Vagina (tissue), 2 donors: Measurements from ENCODE around the gene MEF2D.

Experiments
- CTCF ChIP-seq, 3 experiments: fragments of 450-650 bp in 2 of 3; fragments of 200-600 bp in 1 of 3; sonication (generic) in 1 of 3; IDR thresholded peaks; one replicate each; pipeline ENCODE4 v1.5.1; 2017 to 2019; ENCODE audit warnings: antibody characterized with exemption in 3 of 3, mild to moderate bottlenecking in 2 of 3, moderate library complexity in 2 of 3
- POLR2AphosphoS5 ChIP-seq, 2 donors: sonication (generic); formaldehyde crosslinking; IDR thresholded peaks; one replicate each; pipeline ENCODE4 v1.9.0; 2017; ENCODE audit warnings: antibody characterized with exemption in 2 of 2, mild to moderate bottlenecking in 2 of 2, low read depth in 1 of 2; ENCODE audit not compliant: insufficient read depth in 1 of 2

- no peak for TF ChIP-seq CTCF (IDR thresholded peaks at IDR 0.05)
- TF ChIP-seq POLR2AphosphoS5 (IDR thresholded peaks at IDR 0.05; ENCODE audit: insufficient read depth in 1 of 2, low read depth in 1 of 2) = no peak
These were observed 20.6 kb downstream of the MEF2D start for GRCh38 chr1:156480016-156480370.
